Activated T-cell treated with anti-CD3 and anti-CD28 coated beads, Interleukin-2, amount 50 U/mL, for 48 hours (primary cell): ENCODE measurements around the gene MESD.

ENCODE experiments used
- DNase-seq, 2 experiments: peaks; one replicate each; pipeline ENCODE4 v3.0.0-alpha.2; 2020

MESD gene

GRCh38 chr15:80932989-80933388 is 56.6 kb downstream of the MESD start:
- no peak for DNase-seq

- DNase-seq, result no peak
Measured at GRCh38 chr15:80932513-80932815, 57.2 kb downstream of the MESD start.

DNA sequence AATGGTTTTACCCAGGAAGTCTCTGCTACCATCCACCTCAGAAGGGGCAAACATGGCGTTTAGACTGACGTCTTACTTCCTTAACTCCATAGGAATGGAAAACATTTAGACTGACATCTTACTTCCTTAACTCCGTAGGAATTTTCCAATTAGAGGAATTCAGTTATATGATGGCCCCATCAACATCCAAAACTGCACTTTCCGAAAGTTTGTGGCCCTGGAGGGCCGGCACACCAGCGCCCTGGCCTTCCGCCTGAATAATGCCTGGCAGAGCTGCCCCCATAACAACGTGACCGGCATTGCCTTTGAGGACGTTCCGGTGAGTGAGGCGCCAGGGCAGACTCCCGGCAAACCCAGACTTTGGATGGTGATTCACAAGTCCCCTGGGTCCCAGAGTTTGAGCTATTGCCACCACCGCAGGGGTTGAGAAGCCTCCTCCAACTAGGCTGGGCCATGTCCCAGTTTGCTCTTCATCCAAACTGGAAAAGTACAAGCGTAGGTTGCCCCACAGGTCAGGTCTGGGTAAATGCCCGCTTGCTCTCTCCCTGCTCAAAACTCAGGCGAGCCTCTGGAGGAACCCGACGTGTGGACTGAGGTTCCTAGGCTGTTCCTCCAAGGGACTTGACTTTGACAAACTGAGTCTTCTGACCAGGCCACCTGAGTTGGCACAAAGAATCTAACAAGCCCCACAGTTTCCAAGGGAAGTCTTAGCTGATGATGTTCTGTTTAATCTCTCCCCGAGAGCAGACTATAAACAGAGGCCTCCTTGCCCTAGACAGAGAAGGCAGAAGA is 57.7 kb downstream of the MESD start:
- no peak for DNase-seq

- no peak for DNase-seq
Measured at GRCh38 chr15:80931191-80931590, 58.4 kb downstream of the MESD start.

- DNase-seq, result no peak
Measured at GRCh38 chr15:80929689-80930088, 59.9 kb downstream of the MESD start.

DNA sequence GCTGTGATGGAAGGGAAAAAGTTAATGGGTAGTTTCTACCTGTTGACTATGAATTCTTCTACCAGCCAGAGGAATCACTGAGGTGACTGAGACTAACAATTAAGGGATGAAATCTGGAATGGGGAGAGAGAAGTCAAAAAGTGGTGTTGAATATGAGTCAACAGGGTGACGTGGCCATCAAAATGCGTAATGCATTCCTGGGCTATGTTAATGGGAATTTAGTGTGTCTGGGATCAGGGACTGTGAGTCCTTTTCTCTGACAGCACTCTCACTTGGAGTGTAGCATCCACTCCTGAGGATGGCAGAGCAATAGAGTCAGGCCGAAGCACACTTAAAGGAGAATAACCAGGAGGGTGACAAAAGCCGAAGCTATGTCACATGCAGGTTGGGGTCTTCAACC is 60.4 kb downstream of the MESD start:
- DNase-seq, result no peak

DNA sequence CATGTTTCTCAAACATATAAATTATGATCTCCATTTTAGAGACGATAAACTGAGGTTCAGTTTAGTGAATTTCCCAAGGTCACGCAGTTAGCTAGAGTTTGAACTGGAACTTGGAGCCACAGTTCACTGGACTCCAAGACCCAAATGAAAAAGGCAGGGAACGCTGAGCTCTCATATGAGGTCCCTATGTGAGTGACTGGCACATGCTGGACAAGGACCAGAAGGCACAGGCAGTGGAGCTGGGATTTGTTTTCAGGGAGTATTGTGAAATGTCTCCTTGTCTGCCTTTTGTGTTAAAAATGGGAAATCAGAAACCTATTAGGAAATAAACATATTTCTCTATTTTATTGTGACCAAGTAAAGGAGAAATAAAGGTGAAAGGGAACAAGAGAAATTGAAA is 63.5 kb downstream of the MESD start:
- DNase-seq, result no peak

DNA sequence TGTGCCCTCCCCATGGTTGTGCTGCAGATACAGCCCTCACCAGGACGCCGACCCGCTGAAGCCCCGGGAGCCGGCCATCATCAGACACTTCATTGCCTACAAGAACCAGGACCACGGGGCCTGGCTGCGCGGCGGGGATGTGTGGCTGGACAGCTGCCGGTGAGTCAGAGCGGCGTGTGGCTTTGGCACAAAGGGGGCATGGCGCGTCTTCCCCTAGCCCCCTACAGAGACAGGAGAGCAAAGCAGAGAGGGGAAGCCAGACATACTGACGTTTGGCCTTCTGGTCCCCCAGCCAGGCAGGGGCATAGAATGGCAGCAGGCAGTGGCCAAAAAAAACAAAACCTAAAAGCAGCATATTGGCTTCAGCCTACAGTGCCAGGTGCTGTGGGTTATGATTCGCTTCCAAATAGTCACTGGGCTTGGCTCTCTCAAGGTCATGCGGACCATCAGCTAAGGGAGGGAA is 64.0 kb downstream of the MESD start:
- no peak for DNase-seq

DNA sequence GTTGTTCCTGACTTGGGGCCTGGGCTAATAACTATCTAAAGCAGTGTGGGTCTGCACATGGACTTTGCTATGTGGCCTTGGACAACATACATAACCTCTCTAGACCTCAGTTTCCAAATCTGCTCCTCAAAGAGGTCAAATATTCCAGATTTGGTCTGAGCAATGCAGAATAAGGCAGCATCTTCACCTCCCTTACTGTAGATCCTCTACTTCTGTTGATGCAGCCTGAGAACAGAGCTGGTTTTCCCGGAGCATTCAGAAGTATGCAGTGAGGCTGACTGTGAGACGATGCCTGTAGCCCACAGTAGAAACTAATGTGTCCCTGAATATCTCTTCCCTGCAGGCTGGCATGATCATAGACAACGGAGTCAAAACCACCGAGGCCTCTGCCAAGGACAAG is 65.3 kb downstream of the MESD start:
- no peak for DNase-seq

GRCh38 chr15:80923668-80924067 is 66.0 kb downstream of the MESD start:
- peak in 1 of 2 experiments; percentile 20 for DNase-seq

DNA sequence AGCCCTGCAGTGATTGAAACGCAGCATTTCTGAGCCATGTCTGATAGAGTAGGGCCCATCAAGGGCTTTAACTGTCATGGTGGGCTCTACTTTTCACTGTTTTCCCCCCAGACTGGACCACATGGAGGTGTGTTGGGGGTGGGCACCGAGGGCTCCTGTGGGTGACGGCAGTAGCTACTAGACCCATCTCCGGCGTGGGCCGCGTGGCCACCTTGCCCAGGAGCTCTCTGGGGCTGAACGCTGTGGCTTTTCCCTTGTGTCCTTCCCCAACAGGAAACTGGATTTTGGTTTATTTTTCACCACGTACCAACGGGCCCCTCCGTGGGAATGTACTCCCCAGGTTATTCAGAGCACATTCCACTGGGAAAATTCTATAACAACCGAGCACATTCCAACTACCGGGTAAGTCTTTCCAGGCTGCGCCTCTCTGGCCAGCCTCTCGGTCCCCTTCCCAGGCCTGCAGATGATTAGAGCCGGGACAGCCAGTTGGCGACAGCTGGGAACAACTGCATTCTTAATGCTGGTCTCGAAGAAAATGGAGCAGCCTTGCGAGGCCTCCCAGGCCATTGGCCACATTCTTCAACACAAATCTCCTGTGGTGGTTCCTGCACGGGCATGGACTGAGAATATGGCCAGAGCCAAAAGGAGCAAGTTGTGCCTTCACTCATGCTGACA is 67.7 kb downstream of the MESD start:
- DNase-seq, result no peak

DNA sequence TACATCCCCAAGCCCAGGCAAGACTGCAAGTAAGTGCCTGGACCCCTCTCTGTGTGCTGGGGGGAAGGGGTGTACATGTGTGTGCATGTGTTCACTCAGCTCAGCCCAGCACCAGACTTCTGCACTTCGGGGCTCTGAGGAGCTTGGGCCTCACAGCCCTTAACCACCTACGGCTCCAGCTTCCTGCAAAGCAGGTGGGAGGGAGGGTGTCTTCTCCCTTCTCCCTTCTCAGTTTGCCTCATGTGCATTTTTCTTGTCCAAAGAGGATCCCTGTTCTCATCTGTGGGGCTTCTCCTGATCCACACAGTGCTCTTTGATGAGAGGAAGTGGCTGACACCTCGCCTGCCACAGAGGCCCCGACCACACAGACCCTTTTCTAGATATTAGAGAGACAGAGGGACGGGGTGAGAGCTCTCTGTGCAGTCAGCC is 69.3 kb downstream of the MESD start:
- DNase-seq, result peak; percentile 42 to 53

DNA sequence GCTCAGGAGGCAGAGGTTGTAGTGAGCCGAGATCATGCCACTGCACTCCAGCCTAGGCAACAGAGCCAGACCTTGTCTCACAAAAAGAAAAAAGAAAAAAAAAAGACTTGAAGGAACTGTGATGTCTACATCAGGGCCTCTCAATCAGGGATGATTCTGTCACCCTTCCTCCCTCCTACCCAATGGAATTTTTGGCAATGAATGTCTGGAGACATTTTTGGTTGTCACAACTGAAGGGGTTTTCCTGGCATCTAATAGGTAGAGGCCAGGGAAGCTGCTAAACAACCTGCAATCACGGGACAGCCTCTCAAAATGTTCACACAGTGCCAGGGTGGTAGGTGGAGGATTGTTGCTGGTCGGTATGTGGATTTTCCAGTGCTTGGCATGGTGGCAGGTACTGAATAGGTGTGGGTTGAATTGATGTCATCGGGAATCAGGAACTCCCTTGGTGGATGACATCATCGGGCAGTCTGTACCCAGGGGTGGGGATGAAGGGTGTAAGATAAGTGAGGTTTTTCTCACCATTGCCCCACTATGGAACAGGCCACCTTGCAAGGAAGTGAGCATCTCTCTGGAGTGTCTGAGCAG is 71.3 kb downstream of the MESD start:
- no peak for DNase-seq

DNA sequence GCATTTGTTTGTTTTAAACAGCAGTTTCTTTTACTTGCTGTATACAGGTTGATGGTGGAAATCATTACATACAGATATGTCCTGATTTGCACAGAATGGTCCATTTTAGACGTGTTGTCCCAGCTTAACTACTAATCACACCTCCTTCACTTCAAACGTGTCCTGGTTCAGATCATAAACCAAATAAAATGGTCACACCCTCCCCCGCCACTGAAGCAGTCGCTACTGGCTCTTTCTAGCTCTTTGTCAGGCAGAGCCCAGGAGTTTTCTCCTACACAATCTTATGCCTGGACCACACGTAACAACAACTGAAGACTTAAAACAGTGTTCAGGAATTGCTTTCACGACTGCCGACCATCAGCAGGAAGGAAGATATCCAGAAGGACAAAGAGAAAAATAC is 73.6 kb downstream of the MESD start:
- DNase-seq, result no peak

DNA sequence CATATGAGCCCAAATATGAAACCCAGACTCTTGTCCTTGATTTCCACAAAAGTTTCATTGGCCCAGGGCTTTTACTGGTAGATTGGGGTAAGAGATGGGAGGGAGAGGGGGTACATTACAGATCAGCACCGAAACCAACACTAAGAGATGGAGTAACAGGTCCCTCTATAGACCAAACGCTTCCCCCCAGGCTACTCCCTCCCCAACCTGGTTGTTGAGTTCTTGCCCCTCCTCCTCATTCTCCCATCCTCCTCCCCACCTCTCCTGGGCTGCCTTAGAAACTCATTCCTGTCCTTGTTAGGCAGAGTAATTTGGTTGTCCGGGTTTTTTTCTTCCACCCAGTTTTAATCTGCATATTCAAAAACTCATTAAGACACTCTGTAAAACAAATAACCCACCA is 74.1 kb downstream of the MESD start:
- DNase-seq, result no peak

DNA sequence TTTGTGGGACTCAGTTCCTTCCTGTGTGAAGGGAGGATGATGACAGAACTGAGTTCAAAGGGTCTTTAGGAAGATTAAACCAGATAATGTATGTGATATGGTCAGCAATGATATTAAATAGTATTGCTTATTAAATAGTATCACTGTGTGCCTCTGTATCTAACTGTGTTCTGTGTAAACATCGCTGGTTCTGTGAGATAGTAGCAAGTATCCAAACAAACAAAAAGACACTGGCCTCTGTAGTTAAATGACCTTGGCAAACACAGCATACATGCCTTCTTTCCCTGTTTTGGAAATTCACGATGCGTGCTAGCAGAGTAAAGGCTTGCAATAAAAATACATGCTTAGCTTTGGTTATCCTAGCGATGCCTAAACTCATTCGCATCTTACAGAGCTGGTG is 76.1 kb downstream of the MESD start:
- DNase-seq, result no peak

DNA sequence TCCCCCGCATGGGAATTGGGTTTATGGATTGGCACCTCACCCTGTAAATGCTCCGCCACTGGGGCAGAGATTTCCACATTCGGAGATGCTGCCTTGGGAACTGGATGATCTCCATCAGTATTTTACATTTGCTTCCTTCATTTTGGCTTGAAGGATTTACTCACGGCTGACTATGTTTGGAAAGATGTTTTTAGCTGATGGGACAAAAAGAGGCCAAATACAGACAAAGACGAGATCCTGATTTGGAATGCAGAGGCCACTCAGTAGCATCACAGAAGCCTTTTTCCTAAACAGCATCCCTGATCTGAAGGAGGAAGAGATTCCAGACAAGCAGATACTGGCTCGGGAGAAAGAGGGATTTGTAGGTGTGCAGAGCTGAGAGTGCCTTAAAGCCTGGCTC is 76.9 kb downstream of the MESD start:
- no peak for DNase-seq

GRCh38 chr15:80911821-80912220 is 77.8 kb downstream of the MESD start:
- no peak for DNase-seq

DNA sequence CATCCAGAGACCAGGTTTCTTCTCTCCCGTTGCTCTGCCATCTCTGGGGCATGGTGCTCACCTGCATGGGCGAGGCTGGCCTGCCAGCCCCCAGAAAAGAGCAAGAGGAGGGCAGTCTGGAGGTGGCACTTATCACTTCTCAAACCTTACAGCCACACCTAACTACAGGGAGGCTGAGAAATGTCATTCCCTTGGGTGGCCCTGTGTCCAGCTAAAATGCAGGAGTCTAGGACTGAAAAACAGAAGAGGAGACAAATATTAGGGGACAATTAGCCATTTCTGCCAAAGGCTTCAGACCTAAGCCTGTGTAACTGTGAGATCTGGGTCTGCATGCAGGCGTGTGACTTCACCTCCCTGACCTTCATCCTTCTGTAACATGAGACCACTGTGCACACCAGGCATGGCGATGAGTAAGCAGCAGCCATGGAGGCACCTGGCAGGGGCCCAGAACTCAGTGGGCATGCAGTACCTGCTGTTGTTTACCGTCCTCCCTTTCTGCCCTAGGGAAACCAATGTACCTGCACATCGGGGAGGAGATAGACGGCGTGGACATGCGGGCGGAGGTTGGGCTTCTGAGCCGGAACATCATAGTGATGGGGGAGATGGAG is 83.4 kb downstream of the MESD start:
- DNase-seq, result no peak

DNA sequence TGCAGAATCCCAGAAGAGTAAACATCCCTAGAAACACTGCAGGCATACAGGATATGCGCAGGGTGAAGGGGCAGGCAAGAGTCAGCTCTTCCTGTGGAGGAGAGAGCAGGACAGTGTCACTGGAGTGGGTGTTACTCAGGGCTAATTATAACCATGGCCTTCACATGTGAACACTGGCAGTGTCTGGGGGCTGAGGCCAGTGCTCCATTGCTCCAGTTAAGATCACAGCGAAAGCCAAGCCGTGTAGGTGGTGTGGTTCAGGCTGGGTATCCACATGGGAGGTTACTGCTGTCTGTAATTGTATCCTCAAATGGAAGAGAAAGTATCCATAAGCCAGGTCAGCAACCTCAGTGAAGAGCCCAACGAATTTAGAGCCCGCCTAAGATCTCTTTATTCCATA is 84.6 kb downstream of the MESD start:
- no peak for DNase-seq

DNA sequence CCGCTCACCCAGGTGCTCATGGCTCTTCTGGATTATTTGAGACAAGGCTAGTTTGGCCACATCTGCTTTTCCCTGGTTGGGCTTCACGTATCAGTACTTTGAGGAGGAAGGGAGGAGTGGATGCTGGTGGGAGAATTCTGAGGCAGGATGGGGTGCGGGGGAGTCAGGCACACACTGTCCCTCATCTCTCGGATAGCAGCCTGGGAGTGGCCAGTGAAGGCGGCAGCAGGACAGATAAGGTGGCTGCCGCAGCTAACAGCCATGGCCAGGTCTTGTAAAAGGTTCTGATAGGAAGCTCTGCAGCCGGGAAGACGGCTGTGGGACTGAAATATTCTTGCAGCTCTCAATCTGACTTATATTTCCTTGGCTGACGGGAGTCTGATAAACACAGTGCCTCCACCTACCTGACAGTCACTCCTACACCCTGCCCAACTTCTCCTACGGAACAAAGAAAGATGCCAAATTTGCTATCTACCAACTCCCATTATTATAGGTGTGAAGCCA is 87.3 kb downstream of the MESD start:
- DNase-seq, result no peak

GRCh38 chr15:80898040-80898439 is 91.6 kb downstream of the MESD start:
- DNase-seq, result no peak
